Suprapubic skin (tissue), 3 donors: ENCODE data around the gene STOML1.

Experiments used
- CTCF ChIP-seq, 2 donors: fragments of 200-600 bp in 1 of 2; fragments of 450-650 bp in 1 of 2; sonication (generic) in 1 of 2; IDR thresholded peaks; one replicate each; pipeline ENCODE4 v1.5.1; 2016 to 2019; ENCODE audit warnings: antibody characterized with exemption in 2 of 2, mild to moderate bottlenecking in 1 of 2, moderate library complexity in 1 of 2
- POLR2A ChIP-seq, 2 donors: fragments of 450-650 bp; IDR thresholded peaks; one replicate each; pipeline ENCODE4 v1.6.1; 2017; ENCODE audit warnings: antibody characterized with exemption in 2 of 2, mild to moderate bottlenecking in 2 of 2, moderate library complexity in 2 of 2

GRCh38 chr15:73981761-73982221, 10.3 kb downstream of the STOML1 start:
- no peak for TF ChIP-seq CTCF (IDR thresholded peaks at IDR 0.05)
- TF ChIP-seq POLR2A (IDR thresholded peaks at IDR 0.05), result no peak
